Globus pallidus (tissue), 1 donor: ENCODE results near the gene BIN1.
A peak's percentile ranks its signal among the peaks of the same experiment; 100 is the strongest.

Experiments used
- DNase-seq: peaks from one replicate; pipeline ENCODE4 v3.0.0-alpha.2; 2015; ENCODE audit warnings: low spot score

BIN1 gene

GRCh38 chr2:127106991-127107621 lies at the start of gene BIN1:
BIN1 (minus strand) TSS chr2:127107154; CDS start chr2:127106943, 211 bp downstream.
- peak; percentile 98 for DNase-seq

GRCh38 chr2:127155947-127156346 lies 49.0 kb upstream of the BIN1 start:
- no peak for DNase-seq

GRCh38 chr2:127155028-127155581 lies 48.2 kb upstream of the BIN1 start:
- no peak for DNase-seq

- no peak for DNase-seq
These were observed 47.4 kb upstream of the BIN1 start for GRCh38 chr2:127154396-127154795.

- peak; percentile 89 for DNase-seq
These were observed 46.8 kb upstream of the BIN1 start for GRCh38 chr2:127153691-127154158.

GRCh38 chr2:127150996-127151395 lies 44.0 kb upstream of the BIN1 start:
- DNase-seq = no peak

GRCh38 chr2:127149384-127149783 lies 42.4 kb upstream of the BIN1 start:
- no peak for DNase-seq

GRCh38 chr2:127146820-127147502 lies 40.0 kb upstream of the BIN1 start:
- DNase-seq = no peak

- DNase-seq = no peak
These were observed 39.2 kb upstream of the BIN1 start for GRCh38 chr2:127146071-127146725.

GRCh38 chr2:127145280-127145895 lies 38.4 kb upstream of the BIN1 start:
- DNase-seq = peak; percentile 57

GRCh38 chr2:127143841-127144782 lies 37.2 kb upstream of the BIN1 start:
- peak; percentile 96 for DNase-seq

- peak; percentile 84 for DNase-seq
These were observed 36.0 kb upstream of the BIN1 start for GRCh38 chr2:127142663-127143630.

GRCh38 chr2:127140538-127140937 lies 33.6 kb upstream of the BIN1 start:
- peak; percentile 65 for DNase-seq

GRCh38 chr2:127139766-127140165 lies 32.8 kb upstream of the BIN1 start:
- no peak for DNase-seq

- no peak for DNase-seq
These were observed 31.3 kb upstream of the BIN1 start for GRCh38 chr2:127138281-127138680.

- no peak for DNase-seq
These were observed 30.8 kb upstream of the BIN1 start for GRCh38 chr2:127137741-127138140.

- DNase-seq = no peak
These were observed 30.3 kb upstream of the BIN1 start for GRCh38 chr2:127137225-127137624.

- DNase-seq = no peak
These were observed 28.2 kb upstream of the BIN1 start for GRCh38 chr2:127134833-127135830.

- no peak for DNase-seq
These were observed 27.3 kb upstream of the BIN1 start for GRCh38 chr2:127134235-127134634.
